Measurements from ENCODE around the gene ID4.

Gene ID4

GRCh38 chr6:19879663-19880062 lies 42.5 kb downstream of the ID4 start:
- Mint-ChIP-seq H3K27me3 (no peaks in the 10 kb centered on the region), H3K4me3 (no peak overlapping the region), H3K27ac (no peak overlapping the region), H3K36me3 (ENCODE audit: insufficient read depth) (no peaks in the 10 kb centered on the region), H3K4me1 (ENCODE audit: low read depth in 2 of 2) (peaks cover 0 to 2% of the 10 kb centered on the region in 2 donors), H3K9me3 (no peaks in the 10 kb centered on the region)
- DNase-seq (no peak), ATAC-seq (replicated peaks) (no peak)

DNA sequence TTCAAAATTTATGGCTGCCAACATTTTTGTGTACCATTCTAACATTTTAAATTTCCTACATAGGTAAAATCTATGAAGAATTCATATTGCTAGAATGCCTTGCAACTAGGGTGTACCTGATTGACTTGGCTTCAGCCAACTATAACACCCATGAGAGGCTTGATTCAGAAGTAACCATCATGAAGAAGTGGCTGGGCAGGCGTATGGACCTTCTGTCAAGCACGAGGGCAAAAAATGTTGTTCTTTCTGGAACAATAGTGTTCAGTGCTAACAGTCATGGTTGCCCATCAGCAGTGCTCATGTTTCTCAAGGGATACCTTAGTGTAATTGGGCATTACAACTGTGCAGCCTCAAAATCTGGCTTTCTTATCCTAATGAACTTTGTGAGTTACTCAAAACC lies 42.9 kb downstream of the ID4 start:
- Mint-ChIP-seq H3K9me3 (no peaks in the 10 kb centered on the region), H3K36me3 (ENCODE audit: insufficient read depth) (no peaks in the 10 kb centered on the region), H3K27ac (no peak overlapping the region), H3K27me3 (no peaks in the 10 kb centered on the region), H3K4me1 (ENCODE audit: low read depth in 2 of 2) (peaks cover 0 to 2% of the 10 kb centered on the region in 2 donors), H3K4me3 (no peak overlapping the region)
- no peak for ATAC-seq (replicated peaks)
- no peak for DNase-seq

DNA sequence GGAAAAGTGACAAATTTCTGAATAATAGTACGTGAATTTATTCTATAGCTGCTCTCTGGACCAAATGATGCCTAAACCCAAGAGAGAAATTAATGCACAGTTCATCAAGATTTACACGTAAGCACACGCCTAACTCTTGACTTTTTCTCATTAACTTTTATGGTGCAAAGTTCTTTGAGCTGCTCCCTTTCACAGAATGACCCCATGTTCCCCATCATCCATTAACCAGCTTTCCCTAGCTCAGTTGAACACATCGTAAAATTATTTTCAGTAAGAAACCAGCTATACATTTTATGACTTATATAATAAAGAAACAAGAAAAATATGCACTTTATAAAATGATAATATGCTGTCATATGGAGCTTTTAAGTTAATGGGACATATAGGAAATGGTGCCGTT lies 54.3 kb downstream of the ID4 start:
- Mint-ChIP-seq H3K27ac (no peak overlapping the region), H3K27me3 (no peaks in the 10 kb centered on the region), H3K9me3 (peaks cover 0 to 1% of the 10 kb centered on the region in 2 donors), H3K4me3 (no peak overlapping the region), H3K36me3 (ENCODE audit: insufficient read depth) (no peaks in the 10 kb centered on the region), H3K4me1 (ENCODE audit: low read depth in 2 of 2) (no peaks in the 10 kb centered on the region)
- DNase-seq (no peak), ATAC-seq (replicated peaks) (no peak)

Measured in effector memory CD8-positive, alpha-beta T cell (primary cell).